Tibial nerve (tissue), 3 donors: ENCODE data around the gene COPS9.

Experiments used
- CTCF ChIP-seq, 5 experiments: fragments of 200-600 bp in 3 of 5; fragments of 450-650 bp in 2 of 5; sonication (generic) in 3 of 5; IDR thresholded peaks; one replicate each; pipeline ENCODE4 v1.5.1; 2016 to 2019; ENCODE audit warnings: antibody characterized with exemption in 5 of 5, mild to moderate bottlenecking in 3 of 5, moderate library complexity in 2 of 5
- POLR2A ChIP-seq, 2 donors: fragments of 450-650 bp; IDR thresholded peaks; one replicate each; pipeline ENCODE4 v1.6.1; 2017; ENCODE audit warnings: antibody characterized with exemption in 2 of 2, mild to moderate bottlenecking in 2 of 2, moderate library complexity in 2 of 2

- no peak for TF ChIP-seq CTCF (IDR thresholded peaks at IDR 0.05)
- TF ChIP-seq POLR2A (IDR thresholded peaks at IDR 0.05), result no peak
Observed at GRCh38 chr2:240179186-240179815, 43.2 kb upstream of the COPS9 start.
